GM12865 (cell line): ENCODE measurements around the gene NEDD4L.

ENCODE experiments used
- DNase-seq: peaks from one replicate; pipeline ENCODE4 v3.0.0; 2010; ENCODE audit warnings: low read depth
- H3K4me3 ChIP-seq: 2 replicates; pipeline ENCODE4 v1.5.1; 2011; ENCODE audit warnings: mild to moderate bottlenecking, low read depth, low read length, control low read depth
- TF ChIP-seq, protein P1 (sequence below): IDR thresholded peaks from 2 replicates; pipeline ENCODE4 v1.5.1; 2011; ENCODE audit warnings: low read length, control low read depth, low read depth, inconsistent platforms; ENCODE audit not compliant: insufficient read depth; ENCODE audit errors: missing control alignments

Gene NEDD4L

DNA sequence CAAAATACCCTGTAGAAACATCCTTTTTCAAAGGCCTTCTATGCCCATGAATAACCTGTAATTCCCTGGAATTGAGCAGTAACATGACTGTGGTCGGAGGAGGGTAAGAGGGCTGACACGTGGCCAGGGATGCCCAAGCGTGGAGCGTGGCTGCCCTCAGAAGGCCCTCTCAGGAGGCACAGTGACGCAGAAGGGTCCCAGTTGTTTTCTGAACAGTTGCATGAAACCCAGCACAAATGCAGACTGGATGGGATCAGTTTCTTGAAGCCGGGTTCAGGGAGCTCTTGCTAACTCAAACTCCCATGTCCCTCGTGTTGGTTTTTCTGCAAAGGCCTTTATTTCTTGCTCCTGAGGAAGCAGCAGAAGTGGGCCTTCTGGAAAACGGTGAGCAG, 347.9 kb downstream of the NEDD4L start:
- no peak overlapping the region for H3K4me3 ChIP-seq
- no peak for DNase-seq
- TF ChIP-seq, protein P1, sequence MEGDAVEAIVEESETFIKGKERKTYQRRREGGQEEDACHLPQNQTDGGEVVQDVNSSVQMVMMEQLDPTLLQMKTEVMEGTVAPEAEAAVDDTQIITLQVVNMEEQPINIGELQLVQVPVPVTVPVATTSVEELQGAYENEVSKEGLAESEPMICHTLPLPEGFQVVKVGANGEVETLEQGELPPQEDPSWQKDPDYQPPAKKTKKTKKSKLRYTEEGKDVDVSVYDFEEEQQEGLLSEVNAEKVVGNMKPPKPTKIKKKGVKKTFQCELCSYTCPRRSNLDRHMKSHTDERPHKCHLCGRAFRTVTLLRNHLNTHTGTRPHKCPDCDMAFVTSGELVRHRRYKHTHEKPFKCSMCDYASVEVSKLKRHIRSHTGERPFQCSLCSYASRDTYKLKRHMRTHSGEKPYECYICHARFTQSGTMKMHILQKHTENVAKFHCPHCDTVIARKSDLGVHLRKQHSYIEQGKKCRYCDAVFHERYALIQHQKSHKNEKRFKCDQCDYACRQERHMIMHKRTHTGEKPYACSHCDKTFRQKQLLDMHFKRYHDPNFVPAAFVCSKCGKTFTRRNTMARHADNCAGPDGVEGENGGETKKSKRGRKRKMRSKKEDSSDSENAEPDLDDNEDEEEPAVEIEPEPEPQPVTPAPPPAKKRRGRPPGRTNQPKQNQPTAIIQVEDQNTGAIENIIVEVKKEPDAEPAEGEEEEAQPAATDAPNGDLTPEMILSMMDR: no peak

DNA sequence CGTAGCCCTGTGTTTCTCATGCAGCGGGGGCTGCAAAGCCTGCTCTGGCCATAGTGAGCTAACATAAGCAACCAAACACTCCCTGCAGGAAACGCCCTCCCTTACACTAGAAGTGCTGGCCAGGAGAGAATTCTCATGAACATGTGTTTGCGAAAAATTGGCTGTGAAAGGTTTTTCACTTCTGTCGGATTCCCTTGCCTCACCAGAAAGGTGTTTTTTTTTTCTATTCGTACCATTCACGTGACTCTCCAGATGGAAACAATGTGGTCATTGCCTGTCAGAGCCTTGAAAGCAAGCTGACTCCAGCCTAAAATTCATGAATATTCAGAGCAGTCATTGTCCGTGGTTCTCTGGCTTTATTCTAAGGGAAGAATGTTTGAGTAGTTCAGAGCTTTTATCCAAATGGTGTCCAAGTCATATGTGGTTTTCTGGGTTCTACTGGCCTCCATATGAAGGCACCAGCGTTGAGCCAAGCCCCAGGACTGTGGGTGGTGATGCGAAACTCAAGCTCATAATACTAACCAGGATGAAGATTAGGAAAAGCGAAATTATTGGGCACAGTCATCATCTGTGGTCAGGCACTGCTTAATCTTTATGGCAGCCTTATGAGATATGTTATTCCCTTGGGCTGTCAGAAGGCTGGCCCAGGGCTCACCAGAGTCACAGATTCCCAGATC, 348.4 kb downstream of the NEDD4L start:
- no peak overlapping the region for H3K4me3 ChIP-seq
- DNase-seq: no peak
- TF ChIP-seq, protein P1: no peak

DNA sequence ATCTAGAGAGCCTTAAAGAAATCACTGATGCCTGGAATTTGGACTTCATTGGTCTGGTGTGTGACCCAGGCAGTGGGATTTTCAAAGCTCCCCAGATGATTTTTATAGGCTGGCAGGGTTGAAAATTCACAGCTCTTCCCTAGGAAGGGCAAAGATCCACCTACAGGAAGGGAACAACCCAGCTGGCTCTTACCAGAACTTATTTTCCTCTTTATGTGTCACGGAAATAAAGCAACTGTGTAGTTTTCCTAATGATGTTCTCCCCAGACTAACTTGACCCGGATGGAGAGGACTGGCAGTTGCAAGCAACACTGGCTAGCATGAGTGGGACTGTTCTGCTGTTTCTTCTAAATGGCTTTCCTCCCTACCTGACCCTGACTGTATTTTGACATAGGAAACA, 349.3 kb downstream of the NEDD4L start:
- TF ChIP-seq, protein P1: no peak
- H3K4me3 ChIP-seq: no peak overlapping the region
- DNase-seq: no peak

DNA sequence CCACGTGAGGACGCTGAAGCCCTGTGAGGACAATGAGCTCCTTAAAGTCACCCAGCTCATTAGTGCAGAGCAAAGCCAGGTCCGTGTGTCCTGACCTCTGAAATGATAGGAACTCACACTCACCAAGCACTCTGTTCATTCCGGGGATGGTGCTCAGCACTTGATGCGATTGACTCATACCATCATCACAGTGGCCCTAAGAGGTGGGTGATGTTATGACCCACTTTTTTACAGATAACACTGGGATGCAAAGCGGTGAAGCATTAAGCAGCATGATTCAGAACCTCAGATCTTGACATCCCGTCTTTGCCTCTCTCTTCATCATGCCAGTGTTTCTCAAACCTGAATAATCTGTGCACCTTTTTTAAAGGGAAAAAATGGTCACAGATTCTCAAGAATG, 350.0 kb downstream of the NEDD4L start:
- DNase-seq: no peak
- TF ChIP-seq, protein P1: no peak
- H3K4me3 ChIP-seq: no peak overlapping the region

DNA sequence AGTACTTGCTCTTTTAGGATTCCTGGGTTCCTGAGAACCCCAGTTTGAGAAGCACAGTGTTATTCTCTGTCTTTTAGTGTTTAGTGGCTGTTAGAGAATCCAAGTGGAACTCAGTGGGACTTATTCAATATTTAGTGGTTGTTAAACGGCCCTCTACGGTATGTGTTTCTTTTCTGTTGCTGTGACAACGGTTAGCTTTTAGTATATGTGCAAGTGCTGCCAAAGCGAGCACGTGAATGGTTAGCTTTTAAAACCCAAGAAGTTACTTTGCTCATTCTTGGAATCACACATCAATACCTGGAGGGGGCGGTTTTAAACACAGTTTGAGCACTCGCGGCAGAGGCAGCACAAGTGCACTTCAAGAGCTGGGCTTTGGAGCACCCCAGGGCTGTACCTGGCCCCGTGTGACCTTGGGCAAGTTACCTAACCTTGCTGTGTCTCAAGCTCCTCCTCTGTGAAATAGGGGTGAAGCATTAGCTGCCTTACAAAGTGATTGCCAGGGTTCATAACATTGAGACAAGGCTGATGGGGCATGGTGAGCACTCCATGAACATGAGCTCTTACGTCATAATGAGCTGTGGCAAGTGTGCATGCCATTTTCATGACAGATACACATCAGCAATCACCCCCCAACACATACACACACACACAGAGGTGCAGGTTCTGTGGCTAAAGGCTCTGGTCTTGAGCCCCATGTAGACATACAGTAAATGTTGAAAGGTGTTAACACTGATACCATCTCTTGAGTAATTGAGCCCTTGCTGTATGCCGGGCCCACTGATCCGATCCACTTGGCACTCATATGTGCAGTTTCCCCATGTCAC, 350.8 kb downstream of the NEDD4L start:
- no peak overlapping the region for H3K4me3 ChIP-seq
- DNase-seq: no peak
- TF ChIP-seq, protein P1: no peak

DNA sequence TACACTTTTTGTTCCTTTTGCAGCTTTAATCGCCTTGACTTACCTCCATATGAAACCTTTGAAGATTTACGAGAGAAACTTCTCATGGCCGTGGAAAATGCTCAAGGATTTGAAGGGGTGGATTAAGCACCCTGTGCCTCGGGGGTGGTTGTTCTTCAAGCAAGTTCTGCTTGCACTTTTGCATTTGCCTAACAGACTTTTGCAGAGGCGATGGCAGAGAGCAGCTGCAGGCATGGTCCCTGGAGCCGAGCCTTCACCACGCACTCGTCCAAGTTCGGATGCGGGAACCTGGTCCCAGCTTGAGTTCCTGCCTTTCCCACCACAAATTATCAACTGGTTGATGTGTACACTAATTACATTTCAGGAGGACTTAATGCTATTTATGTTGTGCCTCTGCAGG, 352.1 kb downstream of the NEDD4L start:
- no peak overlapping the region for H3K4me3 ChIP-seq
- TF ChIP-seq, protein P1: no peak
- DNase-seq: no peak

DNA sequence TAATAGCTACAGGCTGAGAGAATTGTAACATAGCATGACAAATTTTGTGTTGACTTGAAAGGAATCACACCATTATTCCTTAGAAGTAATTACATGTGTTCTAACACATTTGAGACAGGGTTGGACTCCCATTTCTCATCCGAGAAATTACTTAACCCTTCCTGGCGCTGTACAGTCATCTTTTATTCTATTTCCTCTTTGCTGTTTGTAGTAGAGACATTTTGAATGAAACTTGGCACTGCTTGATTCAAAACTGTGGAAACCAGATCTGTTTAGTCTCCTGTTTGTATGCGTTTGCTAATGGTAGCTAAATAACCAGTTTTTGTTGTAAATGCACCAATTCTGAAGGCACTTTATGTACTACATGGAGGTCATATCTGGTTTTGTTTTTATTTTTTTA, 352.9 kb downstream of the NEDD4L start:
- no peak for DNase-seq
- TF ChIP-seq, protein P1: no peak
- no peak overlapping the region for H3K4me3 ChIP-seq
